Natural killer cell treated with Interleukin-12 subunit alpha and Interleukin-12 subunit beta and Interleukin-15 and Interleukin-18, amount 100 ng/mL, for 72 hours (primary cell): ENCODE results near the gene LEUTX. TPM values are rescaled to one million over a fixed set of nuclear protein-coding genes. Genes with fewer than 3 reads are reported as not detected.
"Not testable (repeated sequence)": the region's sequence is repeated elsewhere in the genome, so short reads cannot be mapped to it uniquely, and the experiment has no call there.

Source experiments
- ATAC-seq, 2 donors: fragments of 150-1000 bp; cut with Tn5 transposase in 1 of 2; sonication (Bioruptor Pico), chemical (Tn5 transposase) in 1 of 2; 2 replicates each; pipeline ENCODE4 v1.10.0; 2021
- DNase-seq: peaks from one replicate; pipeline ENCODE4 v3.0.0; 2022; ENCODE audit warnings: low spot score
- H3K27ac Mint-ChIP-seq, 2 donors: 1 replicate in 1 of 2; 2 replicates in 1 of 2; pipeline ENCODE4 v1.8.0; 2022; ENCODE audit warnings: mixed read lengths in 2 of 2, mild to moderate bottlenecking in 1 of 2, moderate library complexity in 1 of 2
- H3K27me3 Mint-ChIP-seq, 2 donors: 1 replicate in 1 of 2; 2 replicates in 1 of 2; pipeline ENCODE4 v1.8.0; 2022; ENCODE audit warnings: mixed read lengths in 2 of 2
- H3K36me3 Mint-ChIP-seq: one replicate; pipeline ENCODE4 v1.8.0; 2022; ENCODE audit warnings: mixed read lengths
- H3K4me1 Mint-ChIP-seq, 2 donors: 1 replicate in 1 of 2; 2 replicates in 1 of 2; pipeline ENCODE4 v1.8.0; 2022; ENCODE audit warnings: low read depth in 2 of 2, mixed read lengths in 2 of 2, mild to moderate bottlenecking in 1 of 2
- H3K4me3 Mint-ChIP-seq: one replicate; pipeline ENCODE4 v1.8.0; 2022; ENCODE audit warnings: mixed read lengths
- H3K9me3 Mint-ChIP-seq: 2 replicates; pipeline ENCODE4 v1.8.0; 2022; ENCODE audit warnings: mixed read lengths
- total RNA-seq, 2 donors: library from RNA; stranded (reverse); gene quantifications; one replicate each; pipeline ENCODE4 v1.2.3, GENCODE V29; 2022

Gene LEUTX
- total RNA-seq, 2 donors from 2014 or later, result not detected

DNA sequence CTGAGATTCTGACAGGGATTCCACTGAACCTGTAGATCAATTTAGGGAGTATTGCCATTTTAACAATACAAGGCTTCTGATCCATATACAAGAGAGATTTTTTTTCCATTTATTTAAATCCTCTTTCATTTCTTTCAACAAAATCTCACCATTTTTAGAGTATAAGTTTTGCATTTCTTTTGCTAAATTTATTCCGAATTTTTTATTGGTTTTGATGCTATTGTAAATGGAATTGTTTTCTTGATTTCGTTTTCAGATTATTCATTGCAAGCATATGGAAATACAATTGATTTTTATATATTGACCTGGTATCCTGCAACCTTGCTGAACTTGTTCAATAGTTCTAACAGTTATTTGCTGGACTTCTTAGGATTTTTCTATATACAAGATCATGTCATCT, 18.4 kb downstream of the LEUTX start:
- Mint-ChIP-seq H3K27me3 (peaks cover 9 to 11% of the 10 kb centered on the region in 2 donors), H3K36me3 (no peaks in the 10 kb centered on the region), H3K4me3 (no peak overlapping the region), H3K27ac (no peak overlapping the region), H3K9me3 (no peaks in the 10 kb centered on the region), H3K4me1 (peaks cover 4 to 6% of the 10 kb centered on the region in 2 donors)
- ATAC-seq (no peak), DNase-seq (no peak)

DNA sequence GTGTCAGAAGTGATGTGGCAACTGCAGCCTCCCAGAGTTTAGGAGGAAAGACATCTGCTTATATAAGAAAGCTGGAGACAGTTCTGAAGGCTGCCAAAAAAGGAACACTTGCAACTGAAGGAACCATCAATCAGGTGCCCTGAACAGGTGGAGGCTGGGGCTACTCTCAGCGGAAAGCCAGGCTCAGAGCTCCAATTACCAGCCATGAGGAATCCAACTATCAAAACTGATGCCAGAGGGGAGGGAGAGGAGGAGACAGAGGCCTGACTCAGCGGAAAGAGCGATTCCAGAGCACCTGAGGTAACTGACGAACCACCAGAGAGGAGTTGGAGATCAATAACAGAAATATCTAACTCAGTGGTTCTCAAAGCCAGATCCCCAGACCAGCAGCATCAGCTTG, 24.3 kb downstream of the LEUTX start:
- Mint-ChIP-seq H3K27me3 (peaks cover 3 to 11% of the 10 kb centered on the region in 2 donors), H3K9me3 (no peaks in the 10 kb centered on the region)

DNA sequence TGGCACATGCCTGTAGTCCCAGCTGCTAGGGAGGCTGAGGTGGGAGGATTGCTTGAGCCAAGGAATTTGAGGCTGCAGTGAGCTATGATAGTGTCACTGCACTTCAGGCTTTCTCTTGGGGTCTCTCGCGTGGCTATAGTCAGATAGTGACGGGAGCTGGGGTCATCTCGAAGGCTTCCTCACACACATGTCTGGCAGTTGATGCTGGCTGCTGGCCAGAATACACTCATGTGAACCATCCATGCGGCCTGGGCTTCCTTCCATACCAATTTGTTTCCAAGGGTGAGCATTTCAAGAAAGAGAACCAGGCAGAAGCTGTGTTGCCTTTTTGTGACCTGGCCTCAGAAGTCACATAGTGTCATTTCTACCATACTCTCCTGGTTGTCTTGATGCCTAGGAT, 26.4 kb downstream of the LEUTX start:
- Mint-ChIP-seq H3K27me3 (peaks cover 0 to 11% of the 10 kb centered on the region in 2 donors), H3K36me3 (no peaks in the 10 kb centered on the region), H3K27ac (no peak overlapping the region), H3K9me3 (no peaks in the 10 kb centered on the region), H3K4me3 (no peak overlapping the region), H3K4me1 (no peaks in the 10 kb centered on the region)
- no peak for DNase-seq
- ATAC-seq, result no peak

More for the DNA sequence above, 24.3 kb downstream of the LEUTX start:
- Mint-ChIP-seq H3K4me3 (no peak overlapping the region), H3K4me1 (no peaks in the 10 kb centered on the region), H3K36me3 (no peaks in the 10 kb centered on the region), H3K27ac (no peak overlapping the region)
- no peak for DNase-seq
- no peak for ATAC-seq

DNA sequence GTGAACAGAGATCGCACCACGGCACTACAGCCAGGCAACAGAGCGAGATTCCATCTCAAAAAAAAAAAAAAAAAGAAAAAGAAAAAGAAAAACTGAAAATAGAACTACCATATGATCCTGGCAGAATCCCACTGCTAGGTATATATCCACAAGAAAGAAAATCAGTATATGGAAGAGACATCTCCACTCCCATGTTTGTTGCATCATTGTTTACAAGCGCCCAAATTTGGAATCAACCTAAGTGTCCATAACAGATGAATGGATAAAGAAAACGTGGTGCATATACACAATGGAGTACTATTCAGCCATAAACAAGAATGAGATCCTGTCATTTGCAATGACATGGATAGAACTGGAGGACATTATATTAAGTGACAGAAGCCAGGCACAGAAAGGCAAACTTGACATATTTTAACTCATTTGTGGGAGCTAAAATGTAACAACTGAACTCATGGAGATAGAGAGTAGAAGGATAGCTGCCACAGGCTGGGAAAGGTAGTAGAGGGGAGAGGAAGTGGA, 29.3 kb downstream of the LEUTX start:
- Mint-ChIP-seq H3K4me1 (no peaks in the 10 kb centered on the region), H3K4me3 (no peak overlapping the region), H3K9me3 (no peaks in the 10 kb centered on the region), H3K27ac (no peak overlapping the region), H3K27me3 (peaks cover 0 to 3% of the 10 kb centered on the region in 2 donors), H3K36me3 (no peaks in the 10 kb centered on the region)
- DNase-seq (no peak), ATAC-seq (no peak)

DNA sequence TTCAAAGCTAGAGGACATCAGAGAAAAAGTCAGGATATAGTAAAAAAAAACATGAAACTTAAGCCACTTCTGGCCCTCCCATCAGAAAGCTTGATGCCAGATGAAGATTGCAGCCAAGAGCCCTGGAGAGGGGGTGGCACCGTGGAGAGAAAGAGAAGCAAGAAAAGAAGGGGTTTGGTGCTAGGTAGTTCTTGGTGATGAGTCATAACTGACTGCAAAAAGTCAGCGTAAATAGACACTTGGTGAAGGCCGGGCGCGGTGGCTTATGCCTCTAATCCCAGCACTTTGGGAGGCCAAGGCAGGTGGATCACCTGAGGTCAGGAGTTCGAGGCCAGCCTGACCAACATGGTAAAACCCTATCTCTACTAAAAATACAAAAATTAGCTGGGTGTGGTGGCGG, 30.0 kb downstream of the LEUTX start:
- H3K4me1 Mint-ChIP-seq, ATAC-seq, H3K27ac Mint-ChIP-seq, H3K36me3 Mint-ChIP-seq, H3K4me3 Mint-ChIP-seq, H3K27me3 Mint-ChIP-seq, H3K9me3 Mint-ChIP-seq, DNase-seq: not testable (repeated sequence)

DNA sequence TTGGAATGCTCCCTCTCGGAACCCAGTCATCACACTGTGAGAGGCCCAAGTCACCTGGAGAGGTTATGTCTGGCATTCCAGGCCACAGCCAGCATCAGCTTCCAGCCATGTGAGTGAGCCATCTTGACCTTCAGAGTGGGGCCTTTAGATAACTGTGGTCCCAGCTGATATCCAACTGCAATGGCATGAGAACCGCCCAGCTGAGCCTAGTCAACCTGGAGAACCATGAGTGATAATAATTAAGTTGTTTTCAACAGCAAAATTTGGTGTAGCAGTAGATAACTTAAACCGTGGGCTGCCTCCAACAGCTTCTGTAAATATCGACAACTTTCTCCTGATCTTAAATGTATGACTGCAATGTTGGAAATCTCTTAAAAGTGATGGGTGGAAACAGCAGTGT, 30.7 kb downstream of the LEUTX start:
- Mint-ChIP-seq H3K4me1 (no peaks in the 10 kb centered on the region), H3K27ac (no peak overlapping the region), H3K36me3 (no peaks in the 10 kb centered on the region), H3K4me3 (no peak overlapping the region), H3K27me3 (no peaks in the 10 kb centered on the region), H3K9me3 (no peaks in the 10 kb centered on the region)
- DNase-seq (no peak), ATAC-seq (no peak)

DNA sequence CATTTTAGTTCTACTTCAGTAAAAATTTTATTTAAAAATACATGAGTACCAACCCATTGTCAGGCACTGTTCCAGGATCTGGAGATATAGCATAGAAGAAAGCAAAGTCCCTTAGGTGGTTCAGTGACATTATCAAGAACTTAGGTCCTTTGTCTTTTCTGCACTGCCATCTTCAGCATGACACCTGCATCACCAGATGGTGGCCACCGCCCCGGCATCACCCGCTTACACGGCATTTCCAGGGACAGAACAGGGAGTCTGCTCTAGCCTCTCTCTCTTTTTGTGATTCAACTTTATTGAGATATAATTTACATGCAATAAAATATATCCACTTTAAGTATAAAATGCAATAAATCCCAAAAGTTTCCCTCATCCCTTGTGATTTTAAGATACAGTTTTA, 31.8 kb downstream of the LEUTX start:
- H3K9me3 Mint-ChIP-seq, result no peaks in the 10 kb centered on the region
- H3K27me3 Mint-ChIP-seq, result no peaks in the 10 kb centered on the region
- DNase-seq (no peak), ATAC-seq (no peak)
- H3K27ac Mint-ChIP-seq, result no peak overlapping the region
- H3K4me3 Mint-ChIP-seq, result no peak overlapping the region
- H3K4me1 Mint-ChIP-seq, result no peaks in the 10 kb centered on the region
- no peaks in the 10 kb centered on the region for H3K36me3 Mint-ChIP-seq

DNA sequence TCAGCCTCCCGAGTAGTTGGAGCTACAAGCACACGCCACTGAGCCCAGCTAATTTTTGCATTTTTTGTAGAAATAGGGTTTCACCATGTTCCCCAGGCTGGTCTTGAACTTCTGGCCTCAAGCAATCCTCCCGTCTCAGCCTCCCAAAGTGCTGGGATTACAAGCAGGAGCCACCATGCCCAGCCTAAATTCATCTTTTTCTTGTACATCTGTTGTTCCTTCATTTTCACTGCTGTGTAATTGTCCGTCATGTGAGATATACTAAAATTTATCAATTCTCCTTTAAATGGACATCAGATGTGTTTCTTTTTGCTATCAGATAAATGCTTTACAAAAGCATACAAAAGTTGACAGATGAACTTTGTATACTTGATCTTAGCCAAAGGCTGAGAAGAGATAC, 32.4 kb downstream of the LEUTX start:
- H3K9me3 Mint-ChIP-seq, result no peaks in the 10 kb centered on the region

DNA sequence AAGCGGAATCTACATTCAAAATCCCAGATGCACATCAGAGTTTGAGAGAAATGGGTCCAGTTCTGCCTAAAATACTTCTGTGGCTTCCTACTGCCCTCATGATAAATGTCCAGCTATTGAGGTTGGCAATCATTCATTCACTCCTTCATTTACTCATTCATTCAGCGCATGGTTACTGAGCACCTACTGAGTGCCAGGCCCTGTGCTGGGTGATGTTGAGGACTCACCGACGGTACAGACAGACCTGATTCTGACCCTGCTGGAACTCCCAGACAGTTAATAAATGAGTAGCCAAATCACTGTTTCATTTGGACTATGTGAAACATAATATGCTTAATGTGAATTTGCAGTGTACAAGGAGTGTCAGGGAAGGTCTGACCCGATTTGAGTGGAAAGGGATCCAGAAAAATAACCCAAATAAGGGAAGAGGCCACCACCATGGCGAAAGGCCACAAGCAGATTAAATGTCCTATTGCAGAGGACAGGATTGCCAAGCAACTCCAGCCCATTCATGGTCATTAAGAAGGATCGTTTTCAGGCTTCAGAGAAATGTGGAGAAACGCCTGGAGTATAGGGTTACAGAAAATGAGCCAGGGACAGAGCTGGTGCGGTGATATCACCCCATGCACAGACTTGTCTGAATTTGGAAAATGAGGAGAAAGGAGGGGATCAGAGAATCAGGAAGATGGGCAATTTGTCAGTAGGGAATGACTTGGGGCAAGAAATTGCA, 34.8 kb downstream of the LEUTX start:
- Mint-ChIP-seq H3K27ac (no peak overlapping the region), H3K9me3 (no peaks in the 10 kb centered on the region), H3K4me1 (peaks cover 12% of the 10 kb centered on the region in 2 donors), H3K27me3 (no peaks in the 10 kb centered on the region), H3K4me3 (no peak overlapping the region), H3K36me3 (peaks cover 7% of the 10 kb centered on the region)
- no peak for ATAC-seq
- DNase-seq, result no peak

More for the DNA sequence above, 32.4 kb downstream of the LEUTX start:
- DNase-seq (no peak), ATAC-seq (no peak)
- H3K4me1 Mint-ChIP-seq, result peaks cover 2 to 4% of the 10 kb centered on the region in 2 donors
- no peak overlapping the region for H3K4me3 Mint-ChIP-seq
- no peaks in the 10 kb centered on the region for H3K27me3 Mint-ChIP-seq
- H3K27ac Mint-ChIP-seq, result no peak overlapping the region
- peaks cover 5% of the 10 kb centered on the region for H3K36me3 Mint-ChIP-seq

DNA sequence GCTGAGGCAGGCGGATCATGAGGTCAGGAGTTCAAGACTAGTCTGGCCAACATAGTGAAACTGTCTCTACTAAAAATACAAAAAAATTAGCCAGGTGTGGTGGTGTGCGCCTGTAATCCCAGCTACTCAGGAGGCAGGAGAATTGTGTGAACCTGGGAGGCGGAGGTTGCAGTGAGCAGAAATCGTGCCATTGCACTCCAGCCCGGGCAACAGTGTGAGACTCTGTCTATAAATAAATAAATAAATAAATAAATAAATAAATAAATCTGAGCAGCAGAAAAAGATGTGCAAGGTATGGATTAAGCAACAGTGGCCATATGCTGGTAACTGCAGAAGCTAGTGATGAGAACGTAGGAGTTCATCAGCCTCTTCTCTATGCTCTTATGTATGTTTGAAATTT, 35.5 kb downstream of the LEUTX start:
- not testable (repeated sequence) for H3K27ac Mint-ChIP-seq, ATAC-seq, H3K27me3 Mint-ChIP-seq, DNase-seq, H3K4me3 Mint-ChIP-seq, H3K9me3 Mint-ChIP-seq, H3K36me3 Mint-ChIP-seq
- H3K4me1 Mint-ChIP-seq, result peaks cover 16 to 17% of the 10 kb centered on the region in 2 donors

DNA sequence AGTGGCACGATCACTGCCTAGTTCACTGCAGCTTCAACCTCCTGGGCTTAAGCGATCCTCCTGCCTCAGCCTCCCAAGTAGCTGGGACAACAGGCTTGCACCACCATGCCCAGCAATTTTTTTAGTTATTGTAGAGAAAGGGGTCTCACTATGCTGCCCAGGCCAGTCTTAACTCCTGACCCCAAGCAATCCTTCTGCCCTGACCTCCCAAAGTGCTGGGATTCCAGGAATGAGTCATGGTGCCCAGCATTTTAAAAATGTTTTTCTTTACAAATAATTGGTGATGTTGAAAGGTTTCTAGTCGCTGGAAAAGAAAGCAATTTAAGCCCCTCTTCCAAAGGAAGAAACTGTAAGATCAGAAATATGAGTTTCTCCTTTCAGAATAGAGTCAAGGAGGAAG, 35.9 kb downstream of the LEUTX start:
- peaks cover 21% of the 10 kb centered on the region in 2 donors for H3K4me1 Mint-ChIP-seq
- ATAC-seq, result no peak

DNA sequence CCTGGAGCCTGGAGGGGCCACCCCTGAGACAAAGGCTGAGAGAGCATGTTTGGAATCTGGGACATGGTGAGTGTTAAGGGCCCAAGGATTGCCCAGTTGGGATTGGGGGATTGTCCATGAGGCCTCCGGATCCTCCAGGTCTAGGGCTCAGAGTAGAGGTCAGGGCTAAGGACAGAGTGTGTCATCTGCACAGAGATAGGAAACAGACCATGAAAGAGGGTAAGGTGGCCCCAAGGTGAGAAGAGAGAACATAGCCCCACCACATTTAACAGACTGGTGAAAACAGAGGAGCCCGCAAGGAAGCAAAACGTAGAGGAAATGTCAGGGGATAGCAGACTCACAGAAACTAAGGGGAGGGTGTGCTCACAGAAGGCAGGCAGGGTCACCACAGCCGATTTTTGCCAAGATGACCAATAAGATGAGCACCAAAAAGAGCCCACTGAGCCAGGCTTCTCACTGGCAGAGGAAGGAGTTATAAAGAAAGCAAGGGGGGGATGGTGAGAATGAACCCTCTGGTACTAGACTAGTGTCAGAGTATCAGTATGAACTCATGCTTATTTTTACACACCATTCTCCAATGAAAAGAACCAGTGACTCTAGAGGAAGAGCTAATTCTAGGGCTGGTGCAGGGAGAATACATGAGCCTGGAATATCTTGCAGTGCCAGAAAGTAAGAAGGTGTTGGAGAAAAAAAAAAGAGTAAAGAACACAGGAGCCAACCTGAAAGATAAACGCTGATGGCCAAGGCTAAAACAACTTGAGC, 37.8 kb downstream of the LEUTX start:
- Mint-ChIP-seq H3K4me1 (peaks cover 23 to 24% of the 10 kb centered on the region in 2 donors), H3K9me3 (no peaks in the 10 kb centered on the region), H3K36me3 (peaks cover 7% of the 10 kb centered on the region), H3K4me3 (no peak overlapping the region), H3K27me3 (no peaks in the 10 kb centered on the region), H3K27ac (peak overlapping the region in 1 of 2 donors; percentile 1)
- DNase-seq (no peak), ATAC-seq (no peak)

More for the DNA sequence above, 35.9 kb downstream of the LEUTX start:
- Mint-ChIP-seq H3K36me3 (peaks cover 7% of the 10 kb centered on the region), H3K27ac (no peak overlapping the region), H3K4me3 (no peak overlapping the region), H3K9me3 (no peaks in the 10 kb centered on the region), H3K27me3 (no peaks in the 10 kb centered on the region)
- DNase-seq, result no peak

DNA sequence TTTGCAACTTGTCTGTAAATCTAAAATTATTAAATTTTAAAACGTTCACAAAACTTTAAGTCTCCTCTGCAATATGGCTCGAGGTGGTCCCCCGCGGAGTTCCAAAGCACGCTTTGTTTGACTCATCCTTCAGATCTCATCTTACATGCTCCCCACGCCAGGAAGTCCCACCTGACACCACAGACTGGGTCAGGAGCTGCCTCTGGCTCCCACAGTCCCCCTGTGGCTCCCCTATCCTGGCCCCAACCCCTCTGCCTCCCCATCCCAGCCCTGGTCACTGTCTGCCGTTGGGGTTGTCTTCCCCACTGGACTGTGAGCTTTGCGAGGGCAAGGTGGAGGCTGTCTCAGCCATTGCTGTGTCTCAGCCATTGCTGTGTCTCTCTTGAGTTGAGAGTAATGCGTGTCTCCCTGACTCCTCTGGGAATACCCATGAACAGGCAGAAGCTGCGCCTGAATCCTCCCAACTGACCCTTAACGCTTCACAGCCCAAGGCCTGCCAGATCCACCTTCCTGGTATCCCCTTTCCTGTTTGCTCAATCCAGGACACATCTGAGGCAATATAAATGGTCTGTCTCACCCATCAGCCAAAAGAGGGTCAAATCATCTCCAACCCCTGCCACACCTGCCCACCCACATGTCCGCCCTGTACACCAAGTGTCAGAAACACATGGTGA, 39.4 kb downstream of the LEUTX start:
- DNase-seq, result no peak
- no peak overlapping the region for H3K4me3 Mint-ChIP-seq
- H3K27me3 Mint-ChIP-seq, result no peaks in the 10 kb centered on the region
- no peak overlapping the region for H3K27ac Mint-ChIP-seq
- H3K4me1 Mint-ChIP-seq, result peaks cover 23 to 24% of the 10 kb centered on the region in 2 donors
- peaks cover 7% of the 10 kb centered on the region for H3K36me3 Mint-ChIP-seq
- ATAC-seq, result peak in 1 of 2 donors; percentile 17
- H3K9me3 Mint-ChIP-seq, result no peaks in the 10 kb centered on the region
